Smooth muscle cell of the coronary artery (primary cell): ENCODE results near the gene SLIRP. TPM values are rescaled to one million over a fixed set of nuclear protein-coding genes. Genes with fewer than 3 reads are reported as not detected.

Source experiments
- total RNA-seq: library from RNA; depleted of rRNA; stranded (reverse); fragments of >200 nt; gene quantifications from 2 replicates; pipeline ENCODE4 v1.2.3, GENCODE V29; 2014; ENCODE audit warnings: low replicate concordance

The SLIRP gene
- total RNA-seq: 60.3 and 203 TPM in 2 replicates

GRCh38 chr14:77707724-77708408 lies at the start of gene SLIRP, which contains the start of gene ALKBH1:
Gene SLIRP, plus strand, starts transcription at chr14:77708103. Its CDS starts 9 bp downstream, at chr14:77708112.
Gene ALKBH1, minus strand, starts transcription at chr14:77708023. Its CDS starts 19 bp downstream, at chr14:77708004.

GRCh38 chr14:77760381-77761204 lies 52.7 kb downstream of the SLIRP start, which contains the start of gene SNW1:
Gene SNW1, minus strand, starts transcription at chr14:77761156. Its CDS starts 29 bp downstream, at chr14:77761127.

Other genes starting within 250 kb of the SLIRP start
- gene ISM2, start 209.3 kb upstream of the SLIRP start, total RNA-seq: under 0.01 TPM in 1 of 2 replicates, not detected in the other
- gene SPTLC2, start 91.5 kb upstream of the SLIRP start, total RNA-seq: 14.4 and 28.3 TPM in 2 replicates
- gene ALKBH1, start 80 bp upstream of the SLIRP start, total RNA-seq: 4.7 and 6.6 TPM in 2 replicates
- 32.9 and 42.5 TPM in 2 replicates for gene SNW1, start 53.1 kb downstream of the SLIRP start, total RNA-seq
- gene ADCK1, start 92.0 kb downstream of the SLIRP start, total RNA-seq: 3.6 and 6.1 TPM in 2 replicates